ENCODE measurements around the gene GYPB. TPM values are rescaled to one million over a fixed set of nuclear protein-coding genes. Genes with fewer than 3 reads are reported as not detected.

The GYPB gene
- polyA plus RNA-seq, 1 donor, result 3.0 TPM

Other genes with a start within 250 kb of the GYPB start
- gene GYPE, start 113.8 kb downstream of the GYPB start, polyA plus RNA-seq (ENCODE audit: insufficient read length), result 2.6 TPM
- 4.3 TPM for gene GYPA, start 121.3 kb upstream of the GYPB start, polyA plus RNA-seq (ENCODE audit: insufficient read length)